AG04449 (cell line): ENCODE measurements around the gene PREX1.

Experiments
- CTCF ChIA-PET: fragments of 350-600 bp; formaldehyde crosslinking; extraction: SDS; loops from one replicate; lab custom pipeline; 2021; ENCODE audit warnings: antibody characterized with exemption; lab: Yijun Ruan, JAX
- POLR2A ChIA-PET: fragments of 400-600, 350-600 bp; formaldehyde crosslinking; extraction: SDS; loops from one replicate; lab custom pipeline; 2020; ENCODE audit warnings: antibody characterized with exemption, inconsistent platforms; lab: Yijun Ruan, JAX
- DNase-seq: peaks from one replicate; pipeline ENCODE4 v3.0.0-alpha.2; 2010; ENCODE audit warnings: low read depth, low spot score
- H3K4me3 ChIP-seq: 2 replicates; pipeline ENCODE4 v1.5.1; 2011; ENCODE audit warnings: low read depth, mild to moderate bottlenecking, control low read depth, low read length
- TF ChIP-seq, protein P1 (sequence below): IDR thresholded peaks from one replicate; pipeline ENCODE4 v1.5.1; 2011; ENCODE audit warnings: mild to moderate bottlenecking, moderate library complexity, low read length, control low read depth, inconsistent platforms; ENCODE audit not compliant: insufficient read depth; ENCODE audit errors: missing control alignments

Gene PREX1

DNA sequence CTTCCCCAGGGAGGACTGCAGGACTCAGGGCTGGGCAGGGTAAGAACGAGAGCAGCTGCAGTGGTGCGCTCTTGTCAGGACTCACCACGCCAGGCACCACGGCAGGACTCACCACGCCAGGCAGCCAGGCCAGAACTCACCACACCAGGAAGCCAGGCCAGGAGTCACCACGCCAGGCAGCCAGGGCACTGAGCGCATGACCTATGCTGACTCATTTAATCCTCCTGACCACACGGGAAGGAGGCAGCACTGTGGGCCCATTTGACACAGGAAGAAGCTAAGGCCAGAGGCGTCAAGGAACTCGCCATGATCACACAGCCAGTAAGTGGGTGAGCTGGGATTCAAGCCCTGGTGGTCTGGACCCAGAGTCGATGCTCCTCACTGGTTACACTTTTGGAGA, 189.3 kb downstream of the PREX1 start:
- no peak overlapping the region for H3K4me3 ChIP-seq
- DNase-seq = no peak
- ChIA-PET POLR2A (no interaction called here), CTCF (interaction anchor here (1.0 to 7.1 kb wide), 6 partner anchors 8 to 947 kb away, joined by 3 to 45 read pairs (median 4); no protein-coding TSS in a partner anchor)
- TF ChIP-seq, protein P1, sequence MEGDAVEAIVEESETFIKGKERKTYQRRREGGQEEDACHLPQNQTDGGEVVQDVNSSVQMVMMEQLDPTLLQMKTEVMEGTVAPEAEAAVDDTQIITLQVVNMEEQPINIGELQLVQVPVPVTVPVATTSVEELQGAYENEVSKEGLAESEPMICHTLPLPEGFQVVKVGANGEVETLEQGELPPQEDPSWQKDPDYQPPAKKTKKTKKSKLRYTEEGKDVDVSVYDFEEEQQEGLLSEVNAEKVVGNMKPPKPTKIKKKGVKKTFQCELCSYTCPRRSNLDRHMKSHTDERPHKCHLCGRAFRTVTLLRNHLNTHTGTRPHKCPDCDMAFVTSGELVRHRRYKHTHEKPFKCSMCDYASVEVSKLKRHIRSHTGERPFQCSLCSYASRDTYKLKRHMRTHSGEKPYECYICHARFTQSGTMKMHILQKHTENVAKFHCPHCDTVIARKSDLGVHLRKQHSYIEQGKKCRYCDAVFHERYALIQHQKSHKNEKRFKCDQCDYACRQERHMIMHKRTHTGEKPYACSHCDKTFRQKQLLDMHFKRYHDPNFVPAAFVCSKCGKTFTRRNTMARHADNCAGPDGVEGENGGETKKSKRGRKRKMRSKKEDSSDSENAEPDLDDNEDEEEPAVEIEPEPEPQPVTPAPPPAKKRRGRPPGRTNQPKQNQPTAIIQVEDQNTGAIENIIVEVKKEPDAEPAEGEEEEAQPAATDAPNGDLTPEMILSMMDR = no peak

DNA sequence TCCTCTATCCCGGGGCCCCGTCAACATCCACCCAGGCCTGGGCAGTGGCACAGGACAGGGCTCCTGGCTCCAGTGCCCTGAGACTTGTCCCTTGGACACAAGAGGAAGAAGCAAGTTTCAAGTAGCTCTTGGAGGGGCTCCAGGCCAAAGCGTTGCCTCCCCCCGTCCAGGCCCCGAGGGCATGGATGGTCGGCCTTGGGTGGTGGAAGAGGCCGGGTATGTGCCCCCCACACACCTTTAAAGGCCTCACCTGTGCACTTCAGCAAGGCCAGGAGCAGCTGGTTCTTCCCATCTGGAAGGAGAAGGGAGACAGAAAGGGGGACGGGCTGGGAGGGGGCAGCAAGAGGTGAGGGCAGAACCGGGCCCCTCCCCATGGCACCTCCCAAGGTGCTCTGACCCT, 190.3 kb downstream of the PREX1 start:
- ChIA-PET POLR2A (no interaction called here), CTCF (interaction anchor here (1.0 to 7.1 kb wide), 8 partner anchors 9 to 974 kb away, joined by 3 to 45 read pairs (median 8); no protein-coding TSS in a partner anchor)
- no peak for DNase-seq
- H3K4me3 ChIP-seq = no peak overlapping the region
- TF ChIP-seq, protein P1 = no peak

DNA sequence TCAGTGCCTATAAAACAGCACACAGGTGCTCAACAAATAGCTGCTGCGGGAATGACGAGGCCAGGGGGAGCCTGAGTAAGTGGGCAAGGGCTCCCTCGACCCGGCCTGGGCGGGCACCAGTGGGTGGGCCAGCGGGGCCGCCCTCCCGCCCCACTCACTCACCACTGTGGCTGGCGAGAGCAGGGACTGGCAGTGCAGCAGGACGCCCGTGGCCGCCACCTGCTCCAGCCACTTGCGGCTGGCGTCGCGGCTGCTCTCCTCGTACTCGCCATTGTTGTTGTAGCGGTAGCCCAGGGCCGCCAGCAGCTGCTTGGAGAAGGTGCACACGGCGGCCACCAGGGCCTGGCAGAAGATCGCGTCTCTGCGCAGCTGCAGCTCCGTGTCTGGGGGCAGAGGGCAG, 191.5 kb downstream of the PREX1 start:
- H3K4me3 ChIP-seq = no peak overlapping the region
- ChIA-PET POLR2A (no interaction called here), CTCF (interaction anchor here (1.0 to 7.1 kb wide), 10 partner anchors 9 to 973 kb away, joined by 3 to 45 read pairs (median 8); no protein-coding TSS in a partner anchor)
- TF ChIP-seq, protein P1 = no peak
- DNase-seq = no peak

DNA sequence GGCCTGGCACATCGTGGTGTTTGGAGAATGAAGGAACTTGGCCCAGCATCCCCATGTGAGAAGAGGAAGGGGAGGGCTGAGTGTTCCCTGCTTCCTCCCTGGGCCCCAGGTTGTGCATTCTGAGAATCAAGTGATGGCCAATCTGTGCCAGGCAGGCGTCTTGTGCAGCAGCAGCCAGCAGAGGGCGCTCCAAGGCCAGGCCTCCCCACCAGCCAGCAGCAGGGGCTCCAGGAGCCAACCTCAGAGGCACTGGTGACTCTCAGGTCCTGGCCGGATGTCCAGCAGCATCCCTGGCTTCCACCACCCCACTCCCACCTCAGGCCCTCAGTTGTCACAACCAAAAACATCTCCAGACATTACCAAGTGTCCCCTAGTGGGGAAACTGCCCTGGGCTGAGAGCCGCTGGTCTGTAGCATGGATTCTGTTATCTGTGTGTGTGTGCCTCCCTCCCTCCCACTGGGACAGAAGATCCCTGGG, 192.0 kb downstream of the PREX1 start:
- no peak overlapping the region for H3K4me3 ChIP-seq
- POLR2A ChIA-PET = no interaction called here
- TF ChIP-seq, protein P1 = peak; percentile 96
- DNase-seq = no peak
- CTCF ChIA-PET = interaction anchor here (0.7 to 7.1 kb wide), 13 partner anchors 9 to 973 kb away, joined by 3 to 45 read pairs (median 6); no protein-coding TSS in a partner anchor

DNA sequence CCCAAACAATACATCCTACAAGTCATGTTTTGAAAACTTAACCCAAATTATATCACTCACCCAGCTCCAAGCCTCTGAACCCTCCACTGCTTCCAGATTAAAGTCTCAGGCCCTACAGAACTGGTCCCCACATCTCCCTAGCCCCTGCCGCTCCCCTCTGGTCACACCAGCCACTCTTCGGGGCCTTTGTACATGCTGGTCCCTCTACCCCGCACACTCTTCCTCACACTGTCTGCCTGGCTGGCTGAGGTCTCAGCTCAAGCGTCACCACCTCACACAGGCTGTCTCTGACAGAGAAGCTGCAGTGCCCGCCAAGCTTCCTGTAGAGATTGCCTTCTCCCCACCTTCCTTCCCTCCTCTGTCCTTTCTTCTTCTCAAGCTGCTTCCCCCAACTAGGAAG, 192.4 kb downstream of the PREX1 start:
- ChIA-PET CTCF (interaction anchor here (0.7 to 7.1 kb wide), 10 partner anchors 8 to 972 kb away, joined by 3 to 45 read pairs (median 10); no protein-coding TSS in a partner anchor), POLR2A (no interaction called here)
- TF ChIP-seq, protein P1 = no peak
- H3K4me3 ChIP-seq = no peak overlapping the region
- no peak for DNase-seq

DNA sequence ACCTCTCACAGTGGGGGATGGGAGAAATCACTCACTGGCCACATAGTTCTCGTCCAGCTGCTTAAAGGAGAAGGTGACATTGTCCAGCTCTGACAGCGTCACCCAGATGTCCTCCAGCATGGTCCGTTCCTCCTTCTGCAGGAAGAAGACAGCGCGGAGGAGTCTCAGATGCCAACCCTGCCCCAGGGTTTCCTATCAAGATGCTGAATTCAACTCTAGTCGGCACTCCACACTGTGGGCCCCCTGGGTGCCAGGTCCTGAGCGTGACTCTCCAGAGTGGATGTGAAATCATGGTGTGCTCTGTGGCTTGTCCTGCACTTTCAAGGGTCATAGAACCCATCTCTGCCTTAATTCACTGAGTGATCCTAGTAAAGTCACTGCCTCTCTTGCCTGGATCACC, 193.2 kb downstream of the PREX1 start:
- CTCF ChIA-PET = interaction anchor here (1.1 to 7.1 kb wide), 8 partner anchors 8 to 972 kb away, joined by 3 to 45 read pairs (median 12); no protein-coding TSS in a partner anchor
- TF ChIP-seq, protein P1 = no peak
- POLR2A ChIA-PET = no interaction called here
- no peak overlapping the region for H3K4me3 ChIP-seq
- DNase-seq = no peak
